Left colon (tissue), 2 donors: ENCODE results near the gene FKBP2. TPM values are rescaled to one million over a fixed set of nuclear protein-coding genes. Genes with fewer than 3 reads are reported as not detected.
"Not testable (repeated sequence)": the region's sequence is repeated elsewhere in the genome, so short reads cannot be mapped to it uniquely, and the experiment has no call there.

Experiments used
- ATAC-seq: fragments of 200-7000 bp; cut with Tn5 transposase; one replicate; pipeline ENCODE4 v1.9.1; 2020; ENCODE audit warnings: mild to moderate bottlenecking, moderate library complexity
- DNase-seq, 2 donors: peaks; one replicate each; pipeline ENCODE4 v3.0.0-alpha.2; 2020
- intact Hi-C, 2 donors: fragments of 100-400 bp; cut with DNase I in 1 of 2; cut with micrococcal nuclease in 1 of 2; formaldehyde crosslinking; loops; one replicate each; pipeline versions ENCODE4 v1.11.2 to v1.14.0; 2022; cut with DNase I, micrococcal nuclease
- total RNA-seq, 2 donors: library from RNA; stranded (reverse); fragmentation: NEBNext Ultra II Directional; extraction: Animal tissue kit (Norgen Biotek cat#: 25700); gene quantifications; one replicate each; pipeline ENCODE4 v1.2.1, GENCODE V29; 2021
- donor health status: DM: no; HTN: no; CAD: no.
- donor health status: DM: yes; HTN: yes; CAD: no.

The FKBP2 gene
- total RNA-seq, 2 donors from 2014 or later, result 78.5 to 104 TPM

DNA sequence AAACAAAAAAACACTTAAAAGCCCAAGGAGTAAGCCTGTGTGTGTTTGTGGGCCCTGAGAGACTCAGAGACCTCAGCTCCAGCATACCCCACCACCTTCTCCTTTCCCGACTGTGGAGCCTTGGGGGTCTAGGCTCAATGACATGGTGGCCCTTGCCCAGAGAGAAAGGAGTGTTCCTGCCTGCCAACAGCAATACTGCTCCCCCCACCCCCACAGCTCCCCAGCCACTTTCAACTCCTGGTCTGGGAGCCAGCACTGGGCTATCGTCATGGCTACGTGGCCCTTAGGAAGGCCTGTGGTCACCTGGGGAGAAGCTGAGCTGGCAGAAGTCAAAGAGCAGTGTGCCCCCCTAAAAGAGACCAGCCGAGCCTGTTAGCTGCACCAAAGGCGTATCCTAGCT is 3.2 kb downstream of the FKBP2 start:
- no peak for ATAC-seq
- intact Hi-C loops, result no loop called here
- DNase-seq, result no peak

GRCh38 chr11:64244966-64245365 is 4.1 kb downstream of the FKBP2 start:
- no peak for ATAC-seq
- DNase-seq, result no peak
- intact Hi-C loops, result no loop called here

GRCh38 chr11:64245401-64245796 is 4.5 kb downstream of the FKBP2 start:
- ATAC-seq (no peak), DNase-seq (peak; percentile 71 to 72)
- intact Hi-C loops, result no loop called here

- intact Hi-C loops, result no loop called here
- DNase-seq (peak; percentile 76 to 86), ATAC-seq (peak; percentile 2)
Measured at GRCh38 chr11:64245797-64246620, 5.1 kb downstream of the FKBP2 start.

DNA sequence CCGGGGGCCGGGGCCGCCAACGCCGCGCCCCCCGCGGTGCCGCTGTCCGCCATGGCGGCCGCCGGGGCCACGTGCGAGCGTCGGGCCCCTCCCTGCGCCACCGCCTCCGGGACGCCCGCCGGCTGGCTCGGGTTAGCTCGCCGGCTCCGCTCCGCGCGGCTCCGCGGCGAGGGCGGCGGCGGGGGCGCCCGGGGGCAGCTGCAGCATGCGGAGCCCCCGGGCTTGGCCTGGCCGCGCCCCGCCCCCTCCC is 5.7 kb downstream of the FKBP2 start:
- DNase-seq, ATAC-seq, intact Hi-C loops: not testable (repeated sequence)

GRCh38 chr11:64246871-64247728 is 6.2 kb downstream of the FKBP2 start, which contains the start of gene PPP1R14B:
Gene PPP1R14B, minus strand, starts transcription at chr11:64246943. Its CDS starts 270 bp downstream, at chr11:64246673.
- ATAC-seq (peak; percentile 60), DNase-seq (peak; percentile 90 to 94)
- intact Hi-C loops, result no loop called here

- ATAC-seq (no peak), DNase-seq (peak in 1 of 2 donors; percentile 40)
- intact Hi-C loops, result no loop called here
Measured at GRCh38 chr11:64247729-64248531, 7.0 kb downstream of the FKBP2 start.

- DNase-seq (no peak), ATAC-seq (no peak)
- intact Hi-C loops, result no loop called here
Measured at GRCh38 chr11:64248578-64248977, 7.7 kb downstream of the FKBP2 start.

- intact Hi-C loops, result no loop called here
- ATAC-seq, result no peak
- no peak for DNase-seq
Measured at GRCh38 chr11:64249038-64249437, 8.1 kb downstream of the FKBP2 start.

- DNase-seq (no peak), ATAC-seq (no peak)
- intact Hi-C loops, result no loop called here
Measured at GRCh38 chr11:64249563-64250414, 8.9 kb downstream of the FKBP2 start.

DNA sequence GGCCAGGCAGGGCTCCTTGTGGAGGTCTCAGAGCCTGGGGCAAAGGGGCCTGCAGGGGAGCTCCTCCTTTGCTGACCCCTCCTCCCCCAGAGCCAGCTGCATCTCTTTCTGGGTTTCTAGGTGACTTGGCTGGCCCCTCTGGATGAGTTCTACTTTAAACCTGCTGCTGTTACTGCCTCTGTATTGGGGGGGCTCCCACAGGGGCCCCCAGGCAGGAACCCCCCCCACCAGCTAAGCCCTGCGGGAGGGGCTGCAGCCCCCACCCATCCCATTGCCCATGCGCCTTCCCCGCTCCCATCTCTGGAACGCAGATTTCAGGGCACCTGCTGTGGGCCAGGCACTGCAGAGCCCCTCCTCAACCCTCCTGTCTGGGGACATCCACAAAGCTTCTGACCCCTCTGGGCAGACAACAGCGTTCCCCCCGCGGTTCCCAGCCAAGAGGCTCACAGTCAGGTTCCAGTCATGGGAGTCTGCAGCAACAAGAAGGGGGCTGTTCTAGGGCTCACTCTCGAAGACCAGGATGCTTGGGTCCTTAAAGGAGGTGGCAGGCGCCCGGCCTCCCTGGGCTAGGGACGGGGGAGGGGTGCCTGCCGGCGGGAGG is 9.6 kb downstream of the FKBP2 start:
- DNase-seq (no peak), ATAC-seq (no peak)
- intact Hi-C loops, result no loop called here

GRCh38 chr11:64251016-64251752 is 10.3 kb downstream of the FKBP2 start, which contains the start of gene PLCB3:
Gene PLCB3, plus strand, starts transcription at chr11:64251530. Its CDS starts 120 bp downstream, at chr11:64251650.
- peak; percentile 53 for ATAC-seq

DNA sequence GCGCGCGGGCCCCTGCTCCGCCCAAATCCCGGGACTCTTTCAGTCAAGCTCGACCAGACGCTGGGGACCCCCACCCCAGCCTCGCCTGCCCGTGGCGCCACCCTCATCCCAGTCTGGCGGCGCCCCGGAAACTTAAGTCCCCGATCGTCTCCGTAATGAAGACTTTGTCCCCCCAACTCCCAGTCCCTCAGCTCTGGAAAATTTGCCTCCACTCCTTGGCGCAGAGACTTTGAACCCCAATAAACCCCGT is 10.8 kb downstream of the FKBP2 start:
- intact Hi-C loops, result no loop called here
- ATAC-seq, result peak; percentile 0

More at GRCh38 chr11:64251016-64251752, 10.3 kb downstream of the FKBP2 start, which contains the start of gene PLCB3:
- DNase-seq, result peak in 1 of 2 donors; percentile 74
- intact Hi-C loops, result no loop called here

DNA sequence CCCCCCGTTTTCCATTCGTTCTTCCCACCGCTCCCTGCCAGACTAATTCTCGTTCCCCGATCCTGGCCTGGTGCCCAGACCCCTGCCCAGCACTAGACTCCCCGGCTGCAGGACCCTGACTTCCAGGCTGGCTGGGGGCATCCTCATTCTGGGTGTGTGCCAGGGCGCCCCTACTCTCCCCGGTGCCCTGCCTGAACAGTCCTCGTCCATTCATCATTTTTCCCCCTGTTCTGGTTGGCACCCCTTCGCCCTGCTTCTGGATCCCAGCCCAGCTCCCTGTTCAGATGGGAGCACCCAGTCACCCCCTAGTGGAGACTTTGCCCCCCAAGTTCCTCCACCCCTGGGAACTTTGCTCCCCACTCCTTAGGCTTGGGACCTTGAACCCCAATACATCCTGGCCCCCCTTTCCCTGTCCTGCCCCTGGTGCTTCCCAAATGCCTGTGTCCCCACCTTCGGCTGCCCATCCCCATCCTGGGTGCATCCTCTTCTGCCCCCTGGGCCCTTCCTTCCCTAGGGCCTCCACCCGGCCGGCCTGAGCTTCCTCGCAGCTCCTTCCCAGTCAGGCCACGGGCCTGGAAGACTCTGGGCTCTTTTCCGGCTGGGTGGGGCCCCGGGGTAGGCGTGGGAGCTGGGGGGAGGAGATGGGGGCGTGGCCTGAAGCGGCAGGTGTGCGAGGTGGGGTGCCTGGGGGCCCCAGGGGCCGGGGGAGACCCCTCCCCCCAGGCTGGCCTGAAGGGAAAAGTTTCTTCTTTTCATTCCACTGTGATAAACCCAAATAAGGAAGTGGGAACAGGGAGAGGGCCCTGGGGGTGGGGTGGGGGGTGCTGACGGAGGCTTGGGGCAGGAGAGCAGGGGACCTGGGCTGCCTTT is 11.3 kb downstream of the FKBP2 start:
- DNase-seq (peak; percentile 89 to 91), ATAC-seq (peak; percentile 81)
- intact Hi-C loops, result no loop called here

More for the DNA sequence above, 10.8 kb downstream of the FKBP2 start:
- no peak for DNase-seq

DNA sequence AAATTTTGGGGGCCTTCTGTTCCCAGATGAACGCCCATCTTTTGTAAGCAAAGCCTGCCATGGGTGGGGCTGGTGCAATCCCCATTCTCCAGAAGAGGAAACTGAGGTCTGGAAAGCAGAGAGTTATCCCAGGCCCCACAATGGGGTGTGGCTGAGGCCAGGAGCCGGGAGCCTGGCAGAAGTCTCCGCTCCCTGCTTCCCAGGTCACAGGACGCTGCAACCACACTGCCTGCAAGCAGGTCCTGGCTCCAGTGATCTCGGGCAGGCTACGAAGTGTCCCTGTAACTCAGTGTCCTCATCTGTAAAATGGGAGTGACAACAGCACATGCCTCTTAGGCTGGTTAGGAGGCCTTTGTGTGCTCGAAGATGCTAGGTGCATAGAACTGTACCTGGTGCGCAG is 12.1 kb downstream of the FKBP2 start:
- ATAC-seq (no peak), DNase-seq (no peak)
- intact Hi-C loops, result no loop called here

DNA sequence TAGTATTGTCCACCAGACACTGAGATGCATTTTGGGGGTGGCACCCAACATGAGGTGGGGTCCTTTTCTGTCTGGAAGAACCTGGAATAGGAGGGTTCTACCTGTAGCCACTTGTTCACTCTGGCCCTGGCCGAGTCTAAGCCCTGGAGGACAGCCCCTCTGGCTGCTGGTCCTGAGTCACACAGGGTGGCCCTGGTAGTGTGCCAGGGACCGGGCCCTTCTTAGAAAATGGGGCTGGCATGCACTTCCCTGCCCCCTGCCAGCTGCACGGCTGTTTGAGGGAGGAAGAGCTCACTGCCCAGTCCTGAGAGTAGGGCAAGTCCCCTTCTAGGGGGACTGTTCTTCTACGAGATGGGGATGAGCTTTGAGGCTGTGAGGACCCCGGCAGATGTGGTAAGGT is 12.6 kb downstream of the FKBP2 start:
- intact Hi-C loops, result no loop called here
- DNase-seq, result no peak
- ATAC-seq, result no peak

DNA sequence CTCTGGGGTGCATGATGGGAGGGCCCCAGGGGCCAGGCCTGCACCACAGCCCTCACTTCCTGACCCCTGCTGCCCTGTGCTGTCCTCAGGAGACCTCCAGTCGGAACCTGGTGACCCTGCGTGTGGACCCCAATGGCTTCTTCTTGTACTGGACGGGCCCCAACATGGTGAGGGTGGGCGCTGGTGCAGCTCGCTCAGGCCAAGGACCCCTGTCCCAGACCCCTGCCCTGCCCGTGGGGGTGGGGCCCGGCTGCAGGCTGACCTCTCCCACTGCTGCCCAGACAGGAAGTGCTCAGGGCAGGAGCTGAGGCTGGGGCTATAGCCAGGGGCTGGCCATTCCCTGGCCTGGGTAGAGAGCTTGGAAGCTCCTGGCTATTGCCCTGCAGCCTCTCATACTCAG is 13.4 kb downstream of the FKBP2 start:
- intact Hi-C loops, result no loop called here
- ATAC-seq, result no peak
- no peak for DNase-seq
